Measurements from ENCODE around the gene KIF12. TPM values are rescaled to one million over a fixed set of nuclear protein-coding genes. Genes with fewer than 3 reads are reported as not detected.

Gene KIF12
- total and polyA plus RNA-seq, 2 of the 13 experiments (the other 11 are each of a cell fraction or from before 2014, with no cell fraction given): 1.8 to 12.5 TPM

GRCh38 chr9:114119242-114120191, 20.4 kb upstream of the KIF12 start (continued):
- TF ChIP-seq ZNF770 (CRISPR knock-in tag; IDR thresholded peaks at IDR 0.05) (no peak), CC2D1A (CRISPR knock-in tag; IDR thresholded peaks at IDR 0.05) (no peak), ZNF281 (CRISPR knock-in tag; IDR thresholded peaks at IDR 0.05; ENCODE audit: borderline replicate concordance) (peak; percentile 71; the same call in 1 of the 2 replicates), NR2F6 (IDR thresholded peaks at IDR 0.05) (peak; percentile 73), NR2F6 (CRISPR knock-in tag; IDR thresholded peaks at IDR 0.05) (peak; percentile 82), ZNF383 (CRISPR knock-in tag; IDR thresholded peaks at IDR 0.05; ENCODE audit: borderline replicate concordance) (no peak), ZNF580 (CRISPR knock-in tag; IDR thresholded peaks at IDR 0.05; ENCODE audit: borderline replicate concordance, low read depth) (0 out of 2 replicates have a peak, but pooled peaks have one; percentile 10), MED13 (CRISPR knock-in tag; IDR thresholded peaks at IDR 0.05) (0 out of 2 replicates have a peak, but pooled peaks have one; percentile 36), ZNF629 (CRISPR knock-in tag; conservative IDR thresholded peaks at IDR 0.05) (peak; percentile 65; the same call in 1 of the 2 replicates), ZNF749 (CRISPR knock-in tag; IDR thresholded peaks at IDR 0.05; ENCODE audit: borderline replicate concordance) (no peak), REST (IDR thresholded peaks at IDR 0.05; ENCODE audit: borderline replicate concordance in 1 of 2, low read depth in 1 of 2, low read length in 2 of 2) (0 out of 4 replicates have a peak, but pooled peaks of 1 of the 2 experiments have one; percentile 9), MIXL1 (CRISPR knock-in tag; IDR thresholded peaks at IDR 0.05) (no peak), KDM4B (CRISPR knock-in tag; IDR thresholded peaks at IDR 0.05) (no peak), GTF2F1 (IDR thresholded peaks at IDR 0.05; ENCODE audit: low read length) (no peak), ZNF563 (CRISPR knock-in tag; IDR thresholded peaks at IDR 0.05) (no peak), ERF (CRISPR knock-in tag; IDR thresholded peaks at IDR 0.05) (0 out of 2 replicates have a peak, but pooled peaks have one; percentile 28), BCL3 (CRISPR knock-in tag; IDR thresholded peaks at IDR 0.05) (no peak), ZNF841 (CRISPR knock-in tag; IDR thresholded peaks at IDR 0.05; ENCODE audit: borderline replicate concordance) (no peak)
